ENCODE results near the gene CHD6. TPM values are rescaled to one million over a fixed set of nuclear protein-coding genes. Genes with fewer than 3 reads are reported as not detected.

The CHD6 gene
- total RNA-seq, 1 experiment from 2014 or later: 26.6 TPM

DNA sequence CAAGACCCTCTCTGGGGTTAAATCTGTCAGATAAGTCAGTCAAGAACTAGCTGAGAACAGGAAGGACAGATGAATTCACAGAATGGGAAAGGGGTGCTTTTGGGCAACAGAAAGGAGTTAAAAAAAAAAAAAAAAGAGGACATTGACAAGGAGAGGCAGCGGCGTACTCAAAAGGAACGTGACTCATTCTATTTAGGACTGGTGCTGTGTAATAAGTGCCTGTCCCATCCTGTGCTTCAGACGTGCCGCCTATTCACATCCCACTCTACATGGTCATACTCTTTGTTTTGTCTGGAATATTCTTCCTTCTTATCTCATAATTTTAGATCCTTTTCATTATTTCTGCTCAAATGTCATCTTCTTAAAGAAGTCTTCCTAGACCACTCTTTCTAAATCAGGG is 150.5 kb downstream of the CHD6 start:
- no peak for DNase-seq (ENCODE audit: low read depth, low spot score)
- ChIA-PET POLR2A (no interaction called here), CTCF (no interaction called here), RAD21 (ENCODE audit: low non-redundant PET in 1 of 2, low total read pairs in 2 of 2, uncharacterized antibody in 2 of 2, unreplicated experiment in 2 of 2) (no interaction called here)
- BruUV-seq (replicated peaks): no TSS peak
- Histone ChIP-seq H4K20me1 (ENCODE audit: insufficient read depth) (no peaks in the 10 kb centered on the region), H3K27ac (ENCODE audit: low read depth, low read length) (no peak overlapping the region), H3K36me3 (ENCODE audit: control insufficient read depth in 1 of 2, insufficient read depth in 2 of 2, low read length in 2 of 2) (no peaks in the 10 kb centered on the region; a peak in 1 of 4 replicates), H3K79me2 (ENCODE audit: insufficient read depth, low read length) (no peaks in the 10 kb centered on the region), H3K4me3 (replicated peaks in 1 of 2; ENCODE audit: low read depth in 1 of 2, low read length in 2 of 2) (no peak overlapping the region), H3K27me3 (ENCODE audit: insufficient read depth, low read length) (no peaks in the 10 kb centered on the region), H3K4me2 (ENCODE audit: low read length) (no peak overlapping the region), H3K4me1 (ENCODE audit: control insufficient read depth in 1 of 2, insufficient read depth in 2 of 2, low read length in 2 of 2) (no peaks in the 10 kb centered on the region), H2AFZ (ENCODE audit: low read depth, low read length, poor library complexity, severe bottlenecking) (no peak overlapping the region), H3K9me2 (ENCODE audit: insufficient read depth) (no peaks in the 10 kb centered on the region), H3K9ac (ENCODE audit: low read length) (no peak overlapping the region), H3K9me3 (ENCODE audit: control insufficient read depth in 1 of 2, insufficient read depth in 1 of 2, low read depth in 1 of 2, low read length in 2 of 2) (no peaks in the 10 kb centered on the region)
- no peak for ATAC-seq
- intact Hi-C loops (cut with micrococcal nuclease): no loop called here
- no peak for TF ChIP-seq TCF7L2 (IDR thresholded peaks at IDR 0.05; ENCODE audit: borderline replicate concordance, extremely low read depth, insufficient read depth, insufficient read length)
- TF ChIP-seq CBX3 (IDR thresholded peaks at IDR 0.05; ENCODE audit: low read depth): no peak
- no peak for TF ChIP-seq JUND (IDR thresholded peaks at IDR 0.05)
- no peak for TF ChIP-seq EZH2 (IDR thresholded peaks at IDR 0.05)
- no peak for TF ChIP-seq CEBPB (IDR thresholded peaks at IDR 0.05; ENCODE audit: low read depth)
- no peak for TF ChIP-seq REST (IDR thresholded peaks at IDR 0.05; ENCODE audit: low read depth)
- no peak for TF ChIP-seq YY1 (IDR thresholded peaks at IDR 0.05; ENCODE audit: extremely low read depth, insufficient replicate concordance, low read depth, low read length)
- no peak for TF ChIP-seq ZNF274 (IDR thresholded peaks at IDR 0.05; ENCODE audit: low read depth, low read length)
- no peak for TF ChIP-seq FOSL1 (IDR thresholded peaks at IDR 0.05; ENCODE audit: low read depth)
- TF ChIP-seq SIN3A (IDR thresholded peaks at IDR 0.05; ENCODE audit: low read depth): no peak
- no peak for TF ChIP-seq EGR1 (IDR thresholded peaks at IDR 0.05; ENCODE audit: low read depth)
- no peak for TF ChIP-seq SP1 (IDR thresholded peaks at IDR 0.05; ENCODE audit: low read depth)
- no peak for TF ChIP-seq ATF3 (IDR thresholded peaks at IDR 0.05)
- TF ChIP-seq MAX (IDR thresholded peaks at IDR 0.05): no peak

All from HCT116 (cell line).